HEK293T (cell line): Measurements from ENCODE around the gene LAMB2.

Experiments used
- ARNT ChIP-seq: fragments of 450-650 bp; IDR thresholded peaks from 2 replicates; pipeline ENCODE4 v1.6.1; 2017; ENCODE audit warnings: mild to moderate bottlenecking
- BHLHE40 ChIP-seq: fragments of 450-650 bp; IDR thresholded peaks from 2 replicates; pipeline ENCODE4 v1.6.1; 2016; ENCODE audit warnings: mild to moderate bottlenecking, moderate library complexity, borderline replicate concordance
- CTBP1 ChIP-seq: fragments of 450-650 bp; IDR thresholded peaks from 2 replicates; pipeline ENCODE4 v1.6.1; 2016; ENCODE audit warnings: borderline replicate concordance
- ELF4 ChIP-seq: fragments of 450-650 bp; IDR thresholded peaks from 2 replicates; pipeline ENCODE4 v1.6.1; 2017; ENCODE audit warnings: antibody characterized with exemption
- FOXA1 ChIP-seq: fragments of 450-650 bp; IDR thresholded peaks from 2 replicates; pipeline ENCODE4 v1.6.1; 2016; ENCODE audit warnings: mild to moderate bottlenecking
- FOXK2 ChIP-seq: fragments of 450-650 bp; IDR thresholded peaks from 2 replicates; pipeline ENCODE4 v1.6.1; 2016; ENCODE audit warnings: mild to moderate bottlenecking
- L3MBTL2 ChIP-seq: fragments of 450-650 bp; conservative IDR thresholded peaks from 2 replicates; pipeline ENCODE4 v1.6.1; 2016; ENCODE audit warnings: mild to moderate bottlenecking
- LEF1 ChIP-seq: fragments of 450-650 bp; IDR thresholded peaks from 2 replicates; pipeline ENCODE4 v1.6.1; 2017; ENCODE audit warnings: mild to moderate bottlenecking, borderline replicate concordance
- NFRKB ChIP-seq: fragments of 450-650 bp; IDR thresholded peaks from 2 replicates; pipeline ENCODE4 v1.6.1; 2016; ENCODE audit warnings: mild to moderate bottlenecking, moderate library complexity
- PKNOX1 ChIP-seq: fragments of 450-650 bp; IDR thresholded peaks from 2 replicates; pipeline ENCODE4 v1.6.1; 2016
- SP1 ChIP-seq: fragments of 450-650 bp; IDR thresholded peaks from 2 replicates; pipeline ENCODE4 v1.6.1; 2017
- SUZ12 ChIP-seq: fragments of 450-650 bp; IDR thresholded peaks from 2 replicates; pipeline ENCODE4 v1.6.1; 2016; ENCODE audit warnings: mild to moderate bottlenecking
- TARDBP ChIP-seq: fragments of 450-650 bp; IDR thresholded peaks from 2 replicates; pipeline ENCODE4 v1.6.1; 2016

- TF ChIP-seq BHLHE40 (no peak), L3MBTL2 (no peak), SUZ12 (no peak), CTBP1 (no peak), FOXA1 (no peak), ARNT (no peak), PKNOX1 (no peak), FOXK2 (no peak), NFRKB (no peak), SP1 (no peak), ELF4 (no peak), LEF1 (no peak), TARDBP (no peak)
These were observed 1.3 kb downstream of the LAMB2 start for GRCh38 chr3:49131576-49131975.
